ENCODE measurements around the gene ATG2B.

The ATG2B gene

DNA sequence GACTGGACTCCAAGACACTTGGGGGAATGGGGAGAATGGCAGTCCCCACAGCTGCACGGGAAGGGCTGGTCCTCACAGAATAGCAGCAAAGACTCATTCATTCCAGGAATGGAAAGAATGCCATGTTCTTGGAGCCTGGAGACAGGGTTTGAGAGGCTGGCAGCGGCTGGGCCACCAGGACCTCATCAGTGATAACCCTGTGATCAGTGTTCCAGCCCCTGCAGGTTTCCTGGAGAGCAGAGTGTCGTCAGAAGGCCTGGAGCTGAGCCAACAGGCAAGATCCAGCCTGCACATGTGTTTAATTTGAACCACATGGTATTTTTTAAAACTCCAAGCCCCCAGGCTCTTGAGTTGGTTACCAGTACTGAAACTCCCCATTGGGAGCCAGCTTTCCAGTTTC is 95.8 kb downstream of the ATG2B start:
- Histone ChIP-seq H3K79me2 (ENCODE audit: insufficient read depth, low read length) (no peaks in the 10 kb centered on the region), H3K4me2 (ENCODE audit: low read length) (no peak overlapping the region), H3K9me2 (ENCODE audit: low read depth, low read length) (no peaks in the 10 kb centered on the region), H4K20me1 (ENCODE audit: insufficient read depth, low read length) (no peaks in the 10 kb centered on the region), H3K4me1 (ENCODE audit: insufficient read depth, low read length, severe bottlenecking) (no peaks in the 10 kb centered on the region), H2AFZ (ENCODE audit: low read length) (no peak overlapping the region), H3K9me3 (ENCODE audit: low read length) (no peaks in the 10 kb centered on the region), H3K27ac (ENCODE audit: low read depth, low read length, poor library complexity, severe bottlenecking) (no peak overlapping the region), H3K36me3 (ENCODE audit: insufficient read depth, low read length) (no peaks in the 10 kb centered on the region), H3F3A (ENCODE audit: insufficient read depth, low read length) (no peaks in the 10 kb centered on the region), H3K4me3 (ENCODE audit: low read depth, low read length, poor library complexity, severe bottlenecking) (no peak overlapping the region), H3K9ac (ENCODE audit: low read length) (no peak overlapping the region), H3K27me3 (ENCODE audit: insufficient read depth, low read length) (0 out of 2 replicates have a peak, but pooled peaks cover 3% of the 10 kb centered on the region)
- no peak for TF ChIP-seq EZH2 (IDR thresholded peaks at IDR 0.05; ENCODE audit: borderline replicate concordance, low read length)
- TF ChIP-seq, protein P1, sequence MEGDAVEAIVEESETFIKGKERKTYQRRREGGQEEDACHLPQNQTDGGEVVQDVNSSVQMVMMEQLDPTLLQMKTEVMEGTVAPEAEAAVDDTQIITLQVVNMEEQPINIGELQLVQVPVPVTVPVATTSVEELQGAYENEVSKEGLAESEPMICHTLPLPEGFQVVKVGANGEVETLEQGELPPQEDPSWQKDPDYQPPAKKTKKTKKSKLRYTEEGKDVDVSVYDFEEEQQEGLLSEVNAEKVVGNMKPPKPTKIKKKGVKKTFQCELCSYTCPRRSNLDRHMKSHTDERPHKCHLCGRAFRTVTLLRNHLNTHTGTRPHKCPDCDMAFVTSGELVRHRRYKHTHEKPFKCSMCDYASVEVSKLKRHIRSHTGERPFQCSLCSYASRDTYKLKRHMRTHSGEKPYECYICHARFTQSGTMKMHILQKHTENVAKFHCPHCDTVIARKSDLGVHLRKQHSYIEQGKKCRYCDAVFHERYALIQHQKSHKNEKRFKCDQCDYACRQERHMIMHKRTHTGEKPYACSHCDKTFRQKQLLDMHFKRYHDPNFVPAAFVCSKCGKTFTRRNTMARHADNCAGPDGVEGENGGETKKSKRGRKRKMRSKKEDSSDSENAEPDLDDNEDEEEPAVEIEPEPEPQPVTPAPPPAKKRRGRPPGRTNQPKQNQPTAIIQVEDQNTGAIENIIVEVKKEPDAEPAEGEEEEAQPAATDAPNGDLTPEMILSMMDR (IDR thresholded peaks at IDR 0.05; ENCODE audit: low read length), result no peak

DNA sequence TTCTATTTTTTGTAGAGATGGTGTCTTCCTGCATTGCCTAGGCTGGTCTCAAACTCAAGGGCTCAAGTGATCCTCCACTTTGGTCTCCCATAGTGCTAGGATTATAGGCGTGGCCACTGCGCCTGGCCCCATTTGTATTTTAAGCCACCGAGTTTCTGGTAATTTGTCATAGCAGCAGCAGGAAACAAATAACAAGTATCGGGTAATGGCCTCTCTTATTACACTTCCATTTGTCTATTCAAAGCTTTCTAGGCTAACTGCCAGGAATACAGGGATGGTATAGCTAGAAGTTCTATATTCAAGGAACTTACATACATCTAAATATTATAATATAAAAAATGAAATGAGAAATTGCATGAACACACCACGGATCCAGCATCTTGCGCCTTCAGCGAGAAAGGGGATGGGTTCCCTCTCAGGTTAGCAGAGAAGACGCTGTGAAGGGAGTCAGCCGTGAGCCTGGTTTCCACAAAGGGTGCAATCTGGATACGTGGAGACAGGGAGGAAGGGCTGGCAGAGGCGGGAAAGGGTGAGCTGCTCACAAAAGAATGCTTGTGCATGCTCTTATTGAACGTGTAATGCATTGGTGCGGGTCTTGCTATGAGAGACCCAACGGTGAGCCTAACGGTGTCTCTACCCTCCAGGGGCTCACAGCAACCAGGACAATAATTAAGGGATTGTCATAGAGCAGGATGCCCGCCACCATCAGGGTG is 97.6 kb downstream of the ATG2B start:
- H3F3A ChIP-seq (ENCODE audit: insufficient read depth, low read length), result no peaks in the 10 kb centered on the region
- no peak overlapping the region for H3K4me2 ChIP-seq (ENCODE audit: low read length)
- H4K20me1 ChIP-seq (ENCODE audit: insufficient read depth, low read length), result no peaks in the 10 kb centered on the region
- H3K27ac ChIP-seq (ENCODE audit: low read depth, low read length, poor library complexity, severe bottlenecking), result no peak overlapping the region
- H3K9me3 ChIP-seq (ENCODE audit: low read length), result no peaks in the 10 kb centered on the region
- H3K79me2 ChIP-seq (ENCODE audit: insufficient read depth, low read length), result no peaks in the 10 kb centered on the region
- no peak overlapping the region for H2AFZ ChIP-seq (ENCODE audit: low read length)
- no peaks in the 10 kb centered on the region for H3K4me1 ChIP-seq (ENCODE audit: insufficient read depth, low read length, severe bottlenecking)
- H3K4me3 ChIP-seq (ENCODE audit: low read depth, low read length, poor library complexity, severe bottlenecking), result no peak overlapping the region
- H3K27me3 ChIP-seq (ENCODE audit: insufficient read depth, low read length), result 0 out of 2 replicates have a peak, but pooled peaks cover 3% of the 10 kb centered on the region
- H3K36me3 ChIP-seq (ENCODE audit: insufficient read depth, low read length), result no peaks in the 10 kb centered on the region
- no peaks in the 10 kb centered on the region for H3K9me2 ChIP-seq (ENCODE audit: low read depth, low read length)
- no peak overlapping the region for H3K9ac ChIP-seq (ENCODE audit: low read length)
- TF ChIP-seq EZH2 (IDR thresholded peaks at IDR 0.05; ENCODE audit: borderline replicate concordance, low read length), result no peak
- TF ChIP-seq, protein P1 (IDR thresholded peaks at IDR 0.05; ENCODE audit: low read length), result no peak

DNA sequence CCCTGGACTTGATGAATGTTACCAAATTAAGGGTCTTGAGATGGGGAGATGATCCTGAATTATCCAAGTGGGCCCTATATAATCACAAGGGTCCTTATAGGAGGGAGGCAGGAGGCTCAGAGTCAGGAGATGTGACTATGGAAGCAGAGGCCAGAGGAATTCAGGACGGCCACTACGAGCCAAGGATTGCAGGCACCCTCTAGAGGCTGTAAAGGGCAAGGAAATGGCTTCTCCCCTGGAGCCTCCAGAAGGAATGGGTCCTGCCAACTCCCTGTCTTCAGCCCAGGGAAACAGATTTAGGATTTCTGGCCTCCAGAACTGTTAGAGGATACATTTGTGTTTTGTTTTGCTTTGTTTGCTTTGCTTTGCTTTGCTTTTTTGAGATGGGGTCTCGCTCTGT is 98.3 kb downstream of the ATG2B start:
- Histone ChIP-seq H3K79me2 (ENCODE audit: insufficient read depth, low read length) (no peaks in the 10 kb centered on the region), H3K4me1 (ENCODE audit: insufficient read depth, low read length, severe bottlenecking) (no peaks in the 10 kb centered on the region), H3K9me3 (ENCODE audit: low read length) (no peaks in the 10 kb centered on the region), H3K4me2 (ENCODE audit: low read length) (no peak overlapping the region), H3K36me3 (ENCODE audit: insufficient read depth, low read length) (no peaks in the 10 kb centered on the region), H3K9ac (ENCODE audit: low read length) (no peak overlapping the region), H3F3A (ENCODE audit: insufficient read depth, low read length) (no peaks in the 10 kb centered on the region), H2AFZ (ENCODE audit: low read length) (no peak overlapping the region), H3K4me3 (ENCODE audit: low read depth, low read length, poor library complexity, severe bottlenecking) (no peak overlapping the region), H3K27me3 (ENCODE audit: insufficient read depth, low read length) (0 out of 2 replicates have a peak, but pooled peaks cover 3% of the 10 kb centered on the region), H3K27ac (ENCODE audit: low read depth, low read length, poor library complexity, severe bottlenecking) (no peak overlapping the region), H4K20me1 (ENCODE audit: insufficient read depth, low read length) (no peaks in the 10 kb centered on the region), H3K9me2 (ENCODE audit: low read depth, low read length) (no peaks in the 10 kb centered on the region)
- TF ChIP-seq, protein P1 (IDR thresholded peaks at IDR 0.05; ENCODE audit: low read length), result no peak
- TF ChIP-seq EZH2 (IDR thresholded peaks at IDR 0.05; ENCODE audit: borderline replicate concordance, low read length), result no peak

Data from OCI-LY1 (cell line).